ENCODE data around the gene REPS2. TPM values are rescaled to one million over a fixed set of nuclear protein-coding genes. Genes with fewer than 3 reads are reported as not detected.

Gene REPS2
- total RNA-seq, 2 donors from 2014 or later: 17.6 to 22.7 TPM

DNA sequence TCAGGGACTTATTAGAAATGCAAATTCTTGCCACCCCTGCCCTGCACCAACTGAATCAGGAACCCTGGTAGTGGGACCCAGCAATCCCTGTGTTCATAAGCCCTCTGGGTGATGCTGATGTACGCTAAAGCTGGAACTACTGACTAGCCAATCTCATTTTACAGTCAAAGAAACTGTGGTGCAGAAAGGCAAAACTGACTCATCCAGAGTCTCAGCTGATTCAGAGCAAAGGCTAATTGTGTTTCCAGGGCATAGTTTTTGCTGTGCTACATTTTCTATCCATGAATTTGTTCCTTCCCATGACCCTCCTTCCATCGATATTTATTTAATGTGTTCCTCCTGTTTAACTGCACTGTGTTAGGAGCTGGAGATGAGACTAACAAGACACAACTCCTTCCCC, 207.5 kb downstream of the REPS2 start:
- DNase-seq: no peak
- Histone ChIP-seq H3K4me3 (no peak overlapping the region), H3K9me3 (no peaks in the 10 kb centered on the region), H3K9ac (ENCODE audit: low read depth in 2 of 2, low read length in 2 of 2) (no peak overlapping the region), H3K4me1 (no peaks in the 10 kb centered on the region), H3K27ac (no peak overlapping the region), H3K27me3 (no peaks in the 10 kb centered on the region), H3K36me3 (no peaks in the 10 kb centered on the region)
- intact Hi-C loops (cut with DNase I): no loop called here
- TF ChIP-seq, protein P1, sequence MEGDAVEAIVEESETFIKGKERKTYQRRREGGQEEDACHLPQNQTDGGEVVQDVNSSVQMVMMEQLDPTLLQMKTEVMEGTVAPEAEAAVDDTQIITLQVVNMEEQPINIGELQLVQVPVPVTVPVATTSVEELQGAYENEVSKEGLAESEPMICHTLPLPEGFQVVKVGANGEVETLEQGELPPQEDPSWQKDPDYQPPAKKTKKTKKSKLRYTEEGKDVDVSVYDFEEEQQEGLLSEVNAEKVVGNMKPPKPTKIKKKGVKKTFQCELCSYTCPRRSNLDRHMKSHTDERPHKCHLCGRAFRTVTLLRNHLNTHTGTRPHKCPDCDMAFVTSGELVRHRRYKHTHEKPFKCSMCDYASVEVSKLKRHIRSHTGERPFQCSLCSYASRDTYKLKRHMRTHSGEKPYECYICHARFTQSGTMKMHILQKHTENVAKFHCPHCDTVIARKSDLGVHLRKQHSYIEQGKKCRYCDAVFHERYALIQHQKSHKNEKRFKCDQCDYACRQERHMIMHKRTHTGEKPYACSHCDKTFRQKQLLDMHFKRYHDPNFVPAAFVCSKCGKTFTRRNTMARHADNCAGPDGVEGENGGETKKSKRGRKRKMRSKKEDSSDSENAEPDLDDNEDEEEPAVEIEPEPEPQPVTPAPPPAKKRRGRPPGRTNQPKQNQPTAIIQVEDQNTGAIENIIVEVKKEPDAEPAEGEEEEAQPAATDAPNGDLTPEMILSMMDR (IDR thresholded peaks at IDR 0.05): no peak

DNA sequence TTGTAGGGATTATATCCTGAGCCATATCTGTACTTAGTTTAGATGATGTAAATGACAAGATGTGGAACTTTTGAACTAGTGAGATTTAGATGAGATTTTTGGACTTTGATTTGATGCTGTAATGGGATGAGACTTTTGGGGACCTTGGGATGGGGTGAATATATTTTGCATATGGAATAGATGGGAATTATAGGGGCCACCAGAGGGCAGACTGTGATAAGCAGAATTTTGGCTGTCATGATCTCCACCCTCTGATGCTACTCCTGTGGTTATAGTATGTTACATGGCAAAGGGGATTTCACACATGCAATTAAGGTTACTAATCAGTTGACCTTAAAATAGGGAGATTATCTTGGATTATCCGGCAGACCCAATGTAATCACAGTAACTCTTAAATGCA, 214.5 kb downstream of the REPS2 start:
- Histone ChIP-seq H3K9ac (ENCODE audit: low read depth in 2 of 2, low read length in 2 of 2) (no peak overlapping the region), H3K4me1 (no peaks in the 10 kb centered on the region), H3K4me3 (no peak overlapping the region), H3K27me3 (no peaks in the 10 kb centered on the region), H3K27ac (no peak overlapping the region), H3K36me3 (no peaks in the 10 kb centered on the region), H3K9me3 (no peaks in the 10 kb centered on the region)
- TF ChIP-seq, protein P1 (IDR thresholded peaks at IDR 0.05): no peak
- DNase-seq: no peak
- intact Hi-C loops (cut with DNase I): no loop called here

DNA sequence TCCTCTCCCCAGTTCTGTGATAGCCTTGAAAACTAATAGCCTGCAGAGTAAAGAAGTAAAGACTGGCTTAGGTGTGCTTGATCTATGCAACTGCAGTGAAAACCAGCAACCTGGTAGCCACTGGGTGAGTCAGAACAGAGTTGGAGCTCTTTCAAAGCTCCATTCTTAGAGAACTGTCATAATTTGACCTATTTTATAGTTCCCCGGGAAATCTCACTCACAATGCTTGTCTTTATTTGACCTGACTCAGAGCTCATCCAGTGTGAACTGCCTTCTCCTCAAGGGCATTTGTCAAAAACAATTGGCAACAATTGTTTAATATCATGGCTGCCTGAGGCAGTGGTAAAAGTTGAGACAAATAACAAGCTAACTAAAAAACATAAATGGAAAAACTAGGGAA, 215.5 kb downstream of the REPS2 start:
- Histone ChIP-seq H3K4me3 (no peak overlapping the region), H3K9ac (ENCODE audit: low read depth in 2 of 2, low read length in 2 of 2) (no peak overlapping the region), H3K9me3 (no peaks in the 10 kb centered on the region), H3K27ac (no peak overlapping the region), H3K4me1 (no peaks in the 10 kb centered on the region), H3K36me3 (no peaks in the 10 kb centered on the region), H3K27me3 (no peaks in the 10 kb centered on the region)
- TF ChIP-seq, protein P1 (IDR thresholded peaks at IDR 0.05): no peak
- intact Hi-C loops (cut with DNase I): no loop called here
- no peak for DNase-seq

DNA sequence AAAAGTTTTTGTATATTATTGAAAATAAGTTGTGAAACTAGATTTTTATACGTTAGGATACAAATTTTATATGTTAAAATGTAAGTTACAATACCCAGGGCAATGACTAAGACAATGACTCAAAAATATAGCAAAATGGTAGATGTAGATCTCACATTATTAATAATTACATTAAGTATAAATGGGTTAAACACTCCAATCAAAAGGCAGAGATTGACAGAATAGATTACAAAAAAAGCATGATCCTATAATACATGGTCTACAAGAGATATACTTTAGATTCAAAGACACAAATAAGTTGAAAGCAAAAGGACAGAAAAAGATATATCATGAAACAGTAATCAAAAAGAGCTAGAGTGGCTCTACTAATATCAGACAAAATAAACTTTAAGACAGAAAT, 217.6 kb downstream of the REPS2 start:
- H3K9me3 ChIP-seq: no peaks in the 10 kb centered on the region
- no peak for DNase-seq
- TF ChIP-seq, protein P1 (IDR thresholded peaks at IDR 0.05): no peak

DNA sequence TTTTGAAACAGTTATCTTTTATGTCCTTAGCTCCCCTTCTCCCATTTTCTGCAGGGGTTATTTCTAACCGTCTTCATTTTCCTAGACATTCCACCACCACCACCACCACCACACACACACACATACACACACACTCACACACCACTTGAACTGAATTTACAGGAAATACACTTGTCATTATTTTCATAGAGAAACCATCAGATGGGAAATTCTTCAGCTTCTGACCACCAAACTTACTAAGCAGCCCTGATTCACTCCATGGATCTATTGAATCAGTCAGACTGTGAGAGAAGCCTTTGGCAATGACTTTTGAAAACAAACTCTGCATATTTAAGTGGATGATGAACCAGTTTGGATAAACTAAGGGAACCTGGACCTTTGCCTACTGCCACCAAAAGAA, 218.5 kb downstream of the REPS2 start:
- no peak overlapping the region for H3K27ac ChIP-seq
- H3K36me3 ChIP-seq: no peaks in the 10 kb centered on the region
- no peaks in the 10 kb centered on the region for H3K27me3 ChIP-seq
- no peaks in the 10 kb centered on the region for H3K4me1 ChIP-seq
- intact Hi-C loops (cut with DNase I): no loop called here
- H3K9me3 ChIP-seq: no peaks in the 10 kb centered on the region
- no peak overlapping the region for H3K9ac ChIP-seq (ENCODE audit: low read depth in 2 of 2, low read length in 2 of 2)
- TF ChIP-seq, protein P1 (IDR thresholded peaks at IDR 0.05): no peak
- DNase-seq: no peak
- no peak overlapping the region for H3K4me3 ChIP-seq

More for the DNA sequence above, 217.6 kb downstream of the REPS2 start:
- Histone ChIP-seq H3K4me3 (no peak overlapping the region), H3K36me3 (no peaks in the 10 kb centered on the region), H3K27ac (no peak overlapping the region), H3K27me3 (no peaks in the 10 kb centered on the region), H3K4me1 (no peaks in the 10 kb centered on the region), H3K9ac (ENCODE audit: low read depth in 2 of 2, low read length in 2 of 2) (no peak overlapping the region)
- intact Hi-C loops (cut with DNase I): no loop called here

DNA sequence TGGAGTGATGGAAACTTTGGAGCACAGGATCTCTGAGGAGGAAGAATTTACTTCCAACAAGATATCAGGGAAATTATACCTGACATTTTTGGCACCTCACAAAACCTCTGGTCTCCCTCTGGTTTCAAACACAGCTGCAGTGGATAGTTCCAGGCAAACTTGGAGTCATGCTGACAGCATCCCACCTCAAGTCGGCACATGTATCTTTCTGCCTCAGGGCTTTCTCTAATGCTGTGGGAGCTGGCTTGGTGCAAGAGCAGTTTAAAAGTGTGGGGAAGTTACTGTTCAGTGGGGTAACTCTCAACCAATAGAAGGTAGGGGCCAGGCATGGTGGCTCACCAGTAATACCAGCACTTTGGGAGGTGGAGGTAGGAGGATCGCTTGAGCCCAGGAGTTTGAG, 221.5 kb downstream of the REPS2 start:
- no peaks in the 10 kb centered on the region for H3K4me1 ChIP-seq
- intact Hi-C loops (cut with DNase I): no loop called here
- no peak for DNase-seq
- H3K9ac ChIP-seq (ENCODE audit: low read depth in 2 of 2, low read length in 2 of 2): no peak overlapping the region
- no peaks in the 10 kb centered on the region for H3K9me3 ChIP-seq
- no peak overlapping the region for H3K27ac ChIP-seq
- no peaks in the 10 kb centered on the region for H3K27me3 ChIP-seq
- TF ChIP-seq, protein P1 (IDR thresholded peaks at IDR 0.05): no peak
- no peak overlapping the region for H3K4me3 ChIP-seq
- no peaks in the 10 kb centered on the region for H3K36me3 ChIP-seq

Data from colonic mucosa (tissue), 4 donors.